ENCODE measurements around the gene FAM72A.
"Not testable (repeated sequence)": the region's sequence is repeated elsewhere in the genome, so short reads cannot be mapped to it uniquely, and the experiment has no call there.

DNA sequence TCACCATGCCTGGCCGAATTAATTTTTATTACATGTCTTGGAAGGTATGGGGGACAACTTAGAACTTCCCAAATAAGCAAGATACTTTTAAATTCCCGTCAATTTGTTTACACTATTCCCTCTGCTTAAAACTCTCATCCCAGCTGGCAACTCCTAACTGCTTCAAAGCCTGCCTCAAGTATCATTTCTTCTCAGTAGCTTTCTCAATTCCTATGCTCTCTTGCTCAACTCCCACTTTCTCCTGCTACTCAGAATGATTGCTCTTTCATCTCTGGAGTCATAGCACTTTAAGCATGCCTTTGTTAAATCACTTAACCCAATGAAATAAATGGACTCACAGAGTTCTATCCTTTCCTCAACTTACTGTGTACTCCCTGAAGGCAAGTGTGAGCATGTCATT, 18.9 kb downstream of the FAM72A start:
- TF ChIP-seq POLR2AphosphoS5 (IDR thresholded peaks at IDR 0.05): not testable (repeated sequence)
- TF ChIP-seq, protein P1, sequence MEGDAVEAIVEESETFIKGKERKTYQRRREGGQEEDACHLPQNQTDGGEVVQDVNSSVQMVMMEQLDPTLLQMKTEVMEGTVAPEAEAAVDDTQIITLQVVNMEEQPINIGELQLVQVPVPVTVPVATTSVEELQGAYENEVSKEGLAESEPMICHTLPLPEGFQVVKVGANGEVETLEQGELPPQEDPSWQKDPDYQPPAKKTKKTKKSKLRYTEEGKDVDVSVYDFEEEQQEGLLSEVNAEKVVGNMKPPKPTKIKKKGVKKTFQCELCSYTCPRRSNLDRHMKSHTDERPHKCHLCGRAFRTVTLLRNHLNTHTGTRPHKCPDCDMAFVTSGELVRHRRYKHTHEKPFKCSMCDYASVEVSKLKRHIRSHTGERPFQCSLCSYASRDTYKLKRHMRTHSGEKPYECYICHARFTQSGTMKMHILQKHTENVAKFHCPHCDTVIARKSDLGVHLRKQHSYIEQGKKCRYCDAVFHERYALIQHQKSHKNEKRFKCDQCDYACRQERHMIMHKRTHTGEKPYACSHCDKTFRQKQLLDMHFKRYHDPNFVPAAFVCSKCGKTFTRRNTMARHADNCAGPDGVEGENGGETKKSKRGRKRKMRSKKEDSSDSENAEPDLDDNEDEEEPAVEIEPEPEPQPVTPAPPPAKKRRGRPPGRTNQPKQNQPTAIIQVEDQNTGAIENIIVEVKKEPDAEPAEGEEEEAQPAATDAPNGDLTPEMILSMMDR (IDR thresholded peaks at IDR 0.05): not testable (repeated sequence)

Data from esophagus muscularis mucosa (tissue), 3 donors.